Measurements from ENCODE around the gene GOLGA7B.

The GOLGA7B gene

DNA sequence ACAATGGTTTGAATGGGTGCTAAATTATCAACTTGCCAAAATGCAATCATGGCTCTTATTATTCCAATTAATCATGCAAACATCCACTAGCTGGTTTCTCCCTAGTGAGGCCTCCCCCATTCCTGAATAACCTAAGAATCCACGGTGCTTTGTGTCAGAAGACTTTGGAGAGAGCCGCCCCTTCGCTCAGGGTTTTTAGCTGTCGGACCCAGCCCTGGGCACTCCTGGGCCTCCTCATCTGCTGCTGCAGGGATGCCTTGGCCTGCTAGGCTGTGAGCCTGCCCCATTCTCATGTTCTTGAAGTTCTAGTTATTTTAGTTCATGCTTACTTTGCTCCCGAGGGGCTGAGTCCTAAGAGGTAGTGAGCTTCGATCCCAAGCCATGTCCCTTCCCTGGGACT lies 43.7 kb upstream of the GOLGA7B start:
- H3K27ac ChIP-seq, result no peak overlapping the region
- H2AFZ ChIP-seq, result no peak overlapping the region
- H3K27me3 ChIP-seq (ENCODE audit: control insufficient read depth, insufficient read depth, low read length), result no peaks in the 10 kb centered on the region
- no peaks in the 10 kb centered on the region for H3K9me3 ChIP-seq (ENCODE audit: control insufficient read depth, low read length)
- H3K4me3 ChIP-seq (ENCODE audit: low read depth, low read length), result no peak overlapping the region
- H3K4me1 ChIP-seq, result no peaks in the 10 kb centered on the region
- H3K36me3 ChIP-seq (ENCODE audit: control insufficient read depth, insufficient read depth, low read length), result no peaks in the 10 kb centered on the region
- TF ChIP-seq, protein P1, sequence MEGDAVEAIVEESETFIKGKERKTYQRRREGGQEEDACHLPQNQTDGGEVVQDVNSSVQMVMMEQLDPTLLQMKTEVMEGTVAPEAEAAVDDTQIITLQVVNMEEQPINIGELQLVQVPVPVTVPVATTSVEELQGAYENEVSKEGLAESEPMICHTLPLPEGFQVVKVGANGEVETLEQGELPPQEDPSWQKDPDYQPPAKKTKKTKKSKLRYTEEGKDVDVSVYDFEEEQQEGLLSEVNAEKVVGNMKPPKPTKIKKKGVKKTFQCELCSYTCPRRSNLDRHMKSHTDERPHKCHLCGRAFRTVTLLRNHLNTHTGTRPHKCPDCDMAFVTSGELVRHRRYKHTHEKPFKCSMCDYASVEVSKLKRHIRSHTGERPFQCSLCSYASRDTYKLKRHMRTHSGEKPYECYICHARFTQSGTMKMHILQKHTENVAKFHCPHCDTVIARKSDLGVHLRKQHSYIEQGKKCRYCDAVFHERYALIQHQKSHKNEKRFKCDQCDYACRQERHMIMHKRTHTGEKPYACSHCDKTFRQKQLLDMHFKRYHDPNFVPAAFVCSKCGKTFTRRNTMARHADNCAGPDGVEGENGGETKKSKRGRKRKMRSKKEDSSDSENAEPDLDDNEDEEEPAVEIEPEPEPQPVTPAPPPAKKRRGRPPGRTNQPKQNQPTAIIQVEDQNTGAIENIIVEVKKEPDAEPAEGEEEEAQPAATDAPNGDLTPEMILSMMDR (IDR thresholded peaks at IDR 0.05), result no peak
- no peak overlapping the region for H3K9ac ChIP-seq
- H3K79me2 ChIP-seq, result no peaks in the 10 kb centered on the region
- H3K4me2 ChIP-seq (ENCODE audit: low read length), result no peak overlapping the region

- no peak overlapping the region for H3K4me2 ChIP-seq (ENCODE audit: low read length)
- no peak overlapping the region for H3K27ac ChIP-seq
- H3K4me3 ChIP-seq (ENCODE audit: low read depth, low read length), result no peak overlapping the region
- no peak overlapping the region for H3K9ac ChIP-seq
- no peaks in the 10 kb centered on the region for H3K9me3 ChIP-seq (ENCODE audit: control insufficient read depth, low read length)
- no peaks in the 10 kb centered on the region for H3K36me3 ChIP-seq (ENCODE audit: control insufficient read depth, insufficient read depth, low read length)
- no peak overlapping the region for H2AFZ ChIP-seq
- H3K4me1 ChIP-seq, result no peaks in the 10 kb centered on the region
- H3K79me2 ChIP-seq, result no peaks in the 10 kb centered on the region
- TF ChIP-seq, protein P1 (IDR thresholded peaks at IDR 0.05), result no peak
- no peaks in the 10 kb centered on the region for H3K27me3 ChIP-seq (ENCODE audit: control insufficient read depth, insufficient read depth, low read length)
Observed at GRCh38 chr10:97810446-97810845, 39.2 kb upstream of the GOLGA7B start.

DNA sequence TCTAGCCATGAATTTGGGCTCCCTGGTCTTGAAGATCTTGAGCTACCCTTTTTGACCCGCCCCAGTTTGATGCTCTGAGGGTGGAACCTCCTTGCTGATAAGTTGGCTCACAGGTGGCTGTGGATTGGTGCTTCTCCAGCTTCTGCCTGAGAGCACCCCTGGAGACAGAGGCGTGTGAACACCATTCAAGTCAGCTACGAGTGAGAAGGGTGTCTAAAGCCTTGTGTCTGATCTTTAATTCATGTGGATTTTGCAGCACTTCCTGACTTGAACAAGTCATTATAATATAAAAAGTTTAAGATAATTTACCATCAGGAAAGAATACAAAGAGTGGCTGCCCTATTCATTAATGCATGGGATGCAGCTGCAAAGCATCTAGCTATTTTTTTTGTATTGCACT lies 37.7 kb upstream of the GOLGA7B start:
- Histone ChIP-seq H3K9ac (no peak overlapping the region), H3K27ac (no peak overlapping the region), H3K36me3 (ENCODE audit: control insufficient read depth, insufficient read depth, low read length) (no peaks in the 10 kb centered on the region), H3K79me2 (no peaks in the 10 kb centered on the region), H3K27me3 (ENCODE audit: control insufficient read depth, insufficient read depth, low read length) (no peaks in the 10 kb centered on the region), H3K9me3 (ENCODE audit: control insufficient read depth, low read length) (no peaks in the 10 kb centered on the region), H3K4me2 (ENCODE audit: low read length) (no peak overlapping the region), H3K4me1 (no peaks in the 10 kb centered on the region), H3K4me3 (ENCODE audit: low read depth, low read length) (no peak overlapping the region), H2AFZ (no peak overlapping the region)
- TF ChIP-seq, protein P1 (IDR thresholded peaks at IDR 0.05), result no peak

GRCh38 chr10:97812696-97813095 lies 36.9 kb upstream of the GOLGA7B start:
- Histone ChIP-seq H3K4me3 (ENCODE audit: low read depth, low read length) (no peak overlapping the region), H3K9ac (no peak overlapping the region), H2AFZ (no peak overlapping the region), H3K9me3 (ENCODE audit: control insufficient read depth, low read length) (no peaks in the 10 kb centered on the region), H3K4me1 (no peaks in the 10 kb centered on the region), H3K27me3 (ENCODE audit: control insufficient read depth, insufficient read depth, low read length) (no peaks in the 10 kb centered on the region), H3K27ac (no peak overlapping the region), H3K79me2 (no peaks in the 10 kb centered on the region), H3K4me2 (ENCODE audit: low read length) (no peak overlapping the region), H3K36me3 (ENCODE audit: control insufficient read depth, insufficient read depth, low read length) (no peaks in the 10 kb centered on the region)
- TF ChIP-seq, protein P1 (IDR thresholded peaks at IDR 0.05), result no peak

DNA sequence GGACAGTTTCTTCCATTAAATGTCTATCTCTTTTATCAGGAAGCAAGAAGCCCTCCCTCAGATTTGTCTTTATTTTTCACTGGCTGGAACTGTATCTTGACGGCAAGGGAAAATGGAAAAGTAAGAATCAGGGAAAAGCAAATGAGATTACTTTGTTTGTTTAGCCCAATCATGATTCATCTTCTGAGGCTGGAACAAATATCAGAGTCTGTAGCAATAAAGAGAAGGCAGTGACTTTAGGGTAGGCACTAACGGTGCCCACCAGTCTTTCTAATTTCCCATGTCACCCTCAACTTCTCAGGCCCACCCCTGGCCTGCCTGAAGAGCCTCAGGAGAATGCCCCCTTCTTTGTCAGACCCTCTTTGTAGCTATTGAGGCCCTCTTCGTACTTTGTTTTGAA lies 36.3 kb upstream of the GOLGA7B start:
- TF ChIP-seq, protein P1 (IDR thresholded peaks at IDR 0.05), result no peak
- H3K9ac ChIP-seq, result no peak overlapping the region
- H3K27ac ChIP-seq, result no peak overlapping the region
- H3K36me3 ChIP-seq (ENCODE audit: control insufficient read depth, insufficient read depth, low read length), result no peaks in the 10 kb centered on the region
- no peaks in the 10 kb centered on the region for H3K79me2 ChIP-seq
- no peak overlapping the region for H2AFZ ChIP-seq
- H3K9me3 ChIP-seq (ENCODE audit: control insufficient read depth, low read length), result no peaks in the 10 kb centered on the region
- no peak overlapping the region for H3K4me3 ChIP-seq (ENCODE audit: low read depth, low read length)
- no peaks in the 10 kb centered on the region for H3K4me1 ChIP-seq
- H3K27me3 ChIP-seq (ENCODE audit: control insufficient read depth, insufficient read depth, low read length), result no peaks in the 10 kb centered on the region
- no peak overlapping the region for H3K4me2 ChIP-seq (ENCODE audit: low read length)
